ENCODE results near the gene PROC. TPM values are rescaled to one million over a fixed set of nuclear protein-coding genes. Genes with fewer than 3 reads are reported as not detected.
A peak's percentile ranks its signal among the peaks of the same experiment; 100 is the strongest.

Gene PROC
- total and polyA plus RNA-seq, 9 of the 15 experiments (the other 6 are each of a cell fraction or from before 2014, with no cell fraction given), result not detected

GRCh38 chr2:127418300-127419111 lies at the start of gene PROC (continued):
- TF ChIP-seq ZNF609 (CRISPR knock-in tag; IDR thresholded peaks at IDR 0.05; ENCODE audit: borderline replicate concordance), result no peak
- peak in 1 of 3 experiments; percentile 10; a peak in 1 of 6 replicates for TF ChIP-seq CTCF (IDR thresholded peaks at IDR 0.05 in 2 of 3, conservative IDR thresholded peaks at IDR 0.05 in 1 of 3; ENCODE audit: insufficient read depth in 2 of 3, low read depth in 1 of 3, low read length in 3 of 3)
- TF ChIP-seq USF2 (CRISPR knock-in tag; IDR thresholded peaks at IDR 0.05), result 0 out of 2 replicates have a peak, but pooled peaks have one; percentile 12
